ENCODE data around the gene OR14A2.
"Not testable (repeated sequence)": the region's sequence is repeated elsewhere in the genome, so short reads cannot be mapped to it uniquely, and the experiment has no call there.

OR14A2 gene

DNA sequence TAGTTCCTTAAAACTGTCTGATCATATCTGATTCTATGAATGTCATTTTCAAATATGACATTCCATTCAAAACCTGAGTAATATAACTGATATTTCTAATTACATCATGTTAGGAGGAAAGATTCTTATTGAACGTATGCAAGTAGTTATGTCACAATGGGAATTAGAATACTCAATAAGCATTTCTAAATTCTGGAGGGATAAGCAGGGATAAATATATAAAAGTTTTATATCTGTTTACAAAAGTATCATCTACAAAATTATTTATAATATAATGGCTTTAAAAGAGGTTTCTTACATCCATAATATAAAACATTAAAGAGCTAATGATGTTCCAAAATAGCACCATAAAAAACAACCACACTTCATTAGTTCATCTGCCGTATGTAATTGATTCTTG lies at the start of gene OR14A2:
Gene OR14A2, minus strand, starts transcription at position 101 of the 400 bp plus-strand sequence.
- DNase-seq (ENCODE audit: low read depth), result no peak

DNA sequence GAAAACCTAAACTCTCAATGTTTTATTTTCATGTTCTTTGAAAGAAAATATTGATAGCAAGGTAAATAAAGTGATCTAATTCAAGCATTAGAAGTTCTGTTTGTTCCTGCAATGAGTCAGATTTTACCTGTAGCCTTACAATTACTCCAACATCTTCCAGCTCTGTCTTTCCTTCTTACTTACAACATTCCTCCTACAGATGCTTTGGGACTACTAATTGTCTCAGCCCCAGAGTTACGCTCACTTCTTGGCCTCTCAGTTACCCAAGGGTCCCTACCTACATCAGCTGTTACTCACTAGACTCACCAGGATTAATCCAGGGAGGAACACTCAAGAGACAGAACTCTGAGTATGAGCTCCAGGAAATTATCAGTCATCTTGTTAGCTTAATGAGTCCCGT lies 49.6 kb upstream of the OR14A2 start:
- DNase-seq (ENCODE audit: low read depth), result no peak

DNA sequence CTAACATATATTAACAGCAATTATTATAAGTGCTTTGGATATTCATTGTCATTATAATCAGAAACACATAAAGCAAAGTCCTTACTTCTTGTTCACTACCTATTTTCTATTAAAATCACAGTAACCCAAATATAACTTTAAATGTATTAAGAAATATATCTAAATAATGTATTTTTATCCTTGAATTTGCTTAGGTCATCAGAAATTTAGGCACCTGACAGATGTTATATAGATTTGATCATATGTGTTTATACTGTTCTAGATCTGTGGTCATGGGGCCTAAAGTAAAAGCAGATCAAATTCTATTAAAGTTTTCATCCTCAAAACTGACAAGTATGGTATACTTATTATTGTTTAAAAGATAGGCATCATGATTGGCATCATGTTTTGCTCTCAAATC lies 21.7 kb upstream of the OR14A2 start:
- no peak for DNase-seq (ENCODE audit: low read depth)

DNA sequence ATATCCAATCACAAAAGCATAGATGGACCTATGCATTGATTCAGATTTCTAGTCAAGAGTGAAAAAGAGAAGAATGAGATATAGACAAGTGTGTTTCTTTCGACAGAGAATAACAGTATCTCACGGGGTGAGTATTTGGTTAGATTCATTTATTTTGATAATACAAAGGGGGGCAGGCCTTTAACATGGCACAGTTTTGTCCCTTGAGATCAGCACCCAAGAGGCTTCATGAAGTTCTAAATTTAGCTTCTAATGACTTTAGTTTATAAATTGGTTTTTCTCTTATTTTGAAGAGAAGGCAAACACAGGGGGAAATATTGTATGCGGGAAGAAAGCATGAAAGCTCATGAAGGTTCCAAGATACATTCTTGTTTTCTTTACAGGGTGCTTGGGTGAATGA lies 12.5 kb upstream of the OR14A2 start, which contains the start of gene OR1C1:
Gene OR1C1, minus strand, starts transcription at position 101 of the 400 bp plus-strand sequence. CDS start 2,150 bp downstream, outside the sequence.
- no peak for DNase-seq (ENCODE audit: low read depth)

DNA sequence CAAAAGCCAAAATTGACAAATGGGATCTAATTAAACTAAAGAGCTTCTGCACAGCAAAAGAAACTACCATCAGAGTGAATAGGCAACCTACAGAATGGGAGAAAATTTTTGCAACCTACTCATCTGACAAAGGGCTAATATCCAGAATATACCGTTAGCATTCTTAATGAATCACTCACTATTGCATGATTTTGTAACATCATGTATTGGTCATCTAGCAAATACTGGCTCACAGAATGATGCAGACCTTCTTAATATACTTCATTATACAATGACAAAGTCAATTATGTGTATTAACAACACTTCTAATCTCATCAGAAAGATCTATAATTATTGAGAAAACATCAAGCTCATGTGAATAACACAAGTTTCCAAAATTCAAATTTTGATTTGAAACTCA lies 6.4 kb upstream of the OR14A2 start:
- DNase-seq (ENCODE audit: low read depth), result not testable (repeated sequence)

DNA sequence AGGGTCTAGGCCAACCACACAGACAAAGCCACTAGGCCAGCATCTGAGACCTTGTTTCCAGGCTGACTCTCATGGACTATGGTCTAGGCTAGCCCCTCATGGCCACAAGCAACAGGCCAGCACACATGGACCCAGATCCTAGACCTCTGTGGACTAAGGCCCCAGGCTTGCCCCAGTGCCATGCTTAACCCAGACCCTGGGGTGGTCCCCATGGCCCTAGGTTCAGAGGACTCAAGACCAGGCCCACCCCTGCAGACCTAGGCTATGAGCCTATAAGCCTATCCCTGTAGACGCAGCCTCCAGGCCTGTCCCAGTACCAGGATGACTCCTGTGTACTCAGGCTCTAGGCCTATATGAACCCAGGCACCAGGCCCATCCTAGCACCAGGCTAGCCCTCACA lies 1.9 kb upstream of the OR14A2 start:
- DNase-seq (ENCODE audit: low read depth), result no peak

DNA sequence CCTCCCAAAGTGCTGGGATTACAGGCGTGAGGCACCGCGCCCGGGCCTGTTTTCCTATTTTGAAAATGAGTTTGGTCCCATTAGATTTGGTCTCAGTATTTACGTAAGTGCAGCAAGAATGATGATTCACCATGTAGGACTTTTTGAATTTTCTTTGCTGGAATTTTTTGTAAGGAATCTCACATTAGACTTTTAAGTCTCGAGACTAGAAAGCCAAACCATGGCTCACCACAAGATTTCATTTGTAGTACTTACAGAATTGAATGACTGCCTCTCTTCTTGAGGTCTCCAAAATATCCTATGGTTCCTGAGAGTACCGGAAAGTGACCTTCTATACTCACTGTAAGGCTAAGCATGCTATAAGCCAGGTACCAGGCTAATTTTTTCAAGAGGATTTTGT lies 325 bp downstream of the OR14A2 start:
- no peak for DNase-seq (ENCODE audit: low read depth)

DNA sequence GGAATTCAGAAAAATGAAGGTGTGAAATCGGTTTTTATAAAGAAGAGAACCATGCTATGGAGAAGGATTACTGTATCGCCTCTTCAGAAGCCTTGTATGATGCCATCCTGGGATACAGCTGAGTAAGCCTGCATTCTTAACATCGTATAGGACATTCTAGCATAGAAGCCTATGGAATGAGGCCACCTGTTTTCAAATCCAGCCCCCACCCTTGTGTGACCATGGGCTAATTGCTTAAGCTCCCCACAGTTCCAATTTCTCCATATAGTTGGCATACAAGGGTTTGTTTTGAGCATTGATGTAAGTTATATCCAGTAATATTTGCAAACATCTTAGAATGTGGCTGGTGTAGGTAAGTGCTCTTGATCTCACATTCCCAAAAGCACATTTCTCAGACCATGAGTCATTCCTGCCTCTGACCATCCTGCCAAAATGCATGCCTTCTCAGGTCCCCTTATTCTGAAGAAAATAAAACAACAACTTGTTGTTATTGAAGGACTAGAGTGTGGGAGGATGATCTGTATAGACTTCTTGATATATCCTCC lies 1.5 kb downstream of the OR14A2 start:
- no peak for DNase-seq (ENCODE audit: low read depth)

DNA sequence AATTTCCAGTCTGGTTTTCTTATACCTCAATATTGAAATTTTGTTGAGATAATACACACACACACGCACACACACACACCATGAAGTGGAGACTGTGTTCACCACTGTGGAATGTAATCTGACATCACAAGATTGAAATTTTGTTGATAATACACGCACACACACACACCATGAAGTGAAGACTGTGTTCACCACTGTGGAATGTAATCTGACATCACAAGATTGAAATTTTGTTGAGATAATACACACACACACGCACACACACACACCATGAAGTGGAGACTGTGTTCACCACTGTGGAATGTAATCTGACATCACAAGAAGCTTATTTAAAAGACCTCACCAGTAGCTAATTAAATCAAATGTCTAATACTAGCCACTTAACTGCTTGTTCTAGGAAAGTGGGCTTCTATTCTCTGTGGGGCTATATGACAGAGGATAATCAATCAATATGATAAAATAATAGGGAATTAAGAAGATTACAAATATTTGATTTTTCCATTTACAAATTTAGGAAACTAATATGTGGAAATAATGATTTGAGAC lies 5.7 kb downstream of the OR14A2 start:
- DNase-seq (ENCODE audit: low read depth), result not testable (repeated sequence)

DNA sequence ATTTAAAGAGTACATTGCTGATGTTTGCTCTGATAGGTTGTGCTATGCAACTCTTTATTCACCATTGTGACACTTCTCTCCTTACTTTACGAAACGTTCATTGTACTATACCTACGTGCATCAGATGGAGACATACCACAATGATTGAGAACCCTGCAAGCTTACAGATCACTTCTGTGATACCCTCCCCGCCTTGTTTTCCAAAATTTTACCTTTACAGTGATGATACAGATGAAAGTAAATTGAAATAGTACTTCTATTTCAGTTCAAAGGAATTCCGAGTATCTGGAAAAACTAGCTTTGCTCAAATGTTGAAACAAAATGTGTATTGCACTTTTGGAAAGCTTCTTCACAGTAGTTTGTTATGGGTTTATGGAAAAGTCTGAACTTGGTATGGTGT lies 6.2 kb downstream of the OR14A2 start:
- no peak for DNase-seq (ENCODE audit: low read depth)

DNA sequence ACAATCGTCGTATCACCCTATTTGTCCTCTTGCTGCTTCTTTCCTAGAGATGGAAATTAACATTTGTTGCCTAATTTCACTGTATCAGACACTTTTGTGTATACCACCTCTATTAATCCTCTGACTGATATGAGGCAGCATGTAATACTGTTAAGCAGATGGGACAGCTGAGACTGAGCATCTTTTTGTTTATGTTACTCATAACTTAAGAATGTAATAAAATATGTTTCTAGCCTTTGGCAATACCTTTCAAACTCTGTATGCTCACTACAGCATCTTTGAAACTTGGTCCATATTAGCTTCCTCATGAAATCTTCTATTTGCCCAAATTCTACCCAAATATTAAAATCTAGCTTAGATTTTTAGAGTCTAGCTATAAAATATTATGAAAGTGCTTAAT lies 7.2 kb downstream of the OR14A2 start:
- DNase-seq (ENCODE audit: low read depth), result no peak

DNA sequence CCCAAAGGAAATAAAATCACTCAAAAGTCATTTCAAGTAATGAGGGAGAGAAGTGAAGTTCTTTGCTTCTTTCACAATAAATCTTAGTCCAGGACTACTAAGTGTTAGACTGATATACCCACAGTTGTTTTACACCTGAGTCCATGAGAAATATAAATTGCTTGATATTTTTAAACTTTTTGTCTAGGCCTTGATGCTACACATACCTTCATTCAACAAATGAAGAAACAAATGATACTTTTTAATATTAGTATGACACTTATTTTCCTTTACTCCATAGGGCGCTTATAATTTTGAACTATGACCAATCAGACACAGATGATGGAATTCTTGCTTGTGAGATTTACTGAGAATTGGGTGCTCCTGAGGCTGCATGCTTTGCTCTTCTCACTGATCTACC lies 9.6 kb downstream of the OR14A2 start, which contains the start of gene OR14K1:
Gene OR14K1, plus strand, starts transcription at position 301 of the 400 bp plus-strand sequence. Its CDS starts 0 bp downstream, at position 301.
- no peak for DNase-seq (ENCODE audit: low read depth)

DNA sequence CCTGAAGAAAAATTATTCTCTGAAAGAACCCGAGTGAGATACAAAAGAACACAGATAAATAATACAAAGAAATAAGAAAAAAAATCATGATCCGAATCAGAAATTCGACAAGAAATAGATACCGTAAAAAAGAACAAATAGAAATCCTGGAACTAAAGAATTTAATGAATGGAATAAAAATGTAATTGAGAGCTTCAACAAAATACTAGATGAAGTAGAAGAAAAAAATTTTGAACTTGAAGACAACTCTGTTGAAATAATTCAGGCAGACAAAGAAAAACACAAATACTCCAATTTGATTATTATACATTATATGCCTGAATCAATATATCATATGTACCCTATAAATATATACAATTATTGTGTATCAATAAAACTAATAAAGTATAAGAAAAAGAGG lies 26.7 kb downstream of the OR14A2 start:
- no peak for DNase-seq (ENCODE audit: low read depth)

DNA sequence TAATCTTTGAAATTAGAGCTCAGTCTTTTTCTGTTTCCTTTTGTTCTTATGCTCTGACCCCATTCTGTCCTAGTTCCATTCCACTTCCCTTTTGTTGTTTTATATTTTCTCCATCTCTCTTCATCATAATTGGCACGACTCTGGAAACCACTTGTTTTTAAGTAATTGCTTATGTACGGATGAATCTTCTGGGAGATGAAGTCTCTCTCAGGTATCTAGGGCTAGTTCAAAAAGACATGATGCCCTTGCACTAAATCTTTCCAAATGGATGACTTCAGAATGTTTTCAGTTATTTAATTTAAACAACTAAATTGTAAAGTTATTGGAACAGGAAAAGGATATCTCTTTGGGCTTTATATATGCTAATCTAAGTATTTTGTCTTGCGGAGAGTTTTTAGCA lies 31.4 kb downstream of the OR14A2 start, which contains the start of gene OR6F1:
Gene OR6F1, minus strand, starts transcription at position 101 of the 400 bp plus-strand sequence. CDS start 3,891 bp downstream, outside the sequence.
- DNase-seq (ENCODE audit: low read depth), result no peak

DNA sequence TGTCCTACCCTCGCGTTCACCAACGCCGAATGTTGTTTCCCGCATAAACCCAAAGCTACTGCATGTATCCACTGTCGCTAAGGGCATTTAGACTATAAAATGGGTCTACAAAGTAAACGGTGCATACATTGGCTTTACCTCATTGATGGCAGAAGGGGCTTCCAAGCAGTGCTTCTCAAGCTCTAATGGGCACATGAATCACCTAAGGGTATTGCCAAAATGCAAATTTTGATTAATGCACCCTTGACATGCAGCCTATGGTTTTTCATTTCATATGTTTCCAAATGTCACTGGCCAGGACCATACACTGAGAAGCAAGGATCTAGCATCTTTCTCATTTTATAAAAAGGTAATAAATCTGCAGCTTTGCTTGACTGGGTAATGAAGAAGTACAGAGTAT lies 34.2 kb downstream of the OR14A2 start:
- no peak for DNase-seq (ENCODE audit: low read depth)

DNA sequence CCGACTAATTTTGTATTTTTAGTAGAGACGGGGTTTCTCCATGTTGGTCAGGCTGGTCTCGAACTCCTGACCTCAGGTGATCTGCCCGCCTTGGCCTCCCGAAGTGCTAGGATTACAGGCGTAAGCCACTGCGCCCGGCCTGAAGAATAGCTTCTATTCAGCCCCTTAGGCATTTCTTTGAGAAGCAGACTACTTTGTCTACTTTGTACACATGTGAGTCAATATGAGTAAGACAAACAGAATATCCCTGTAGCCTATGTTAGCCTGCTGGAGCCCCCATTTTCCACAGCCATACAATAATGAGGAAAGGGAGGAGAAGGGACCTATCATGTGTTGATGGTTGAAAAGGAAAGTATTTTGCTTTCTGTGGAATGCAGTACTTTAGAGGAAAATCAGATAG lies 37.3 kb downstream of the OR14A2 start:
- not testable (repeated sequence) for DNase-seq (ENCODE audit: low read depth)

DNA sequence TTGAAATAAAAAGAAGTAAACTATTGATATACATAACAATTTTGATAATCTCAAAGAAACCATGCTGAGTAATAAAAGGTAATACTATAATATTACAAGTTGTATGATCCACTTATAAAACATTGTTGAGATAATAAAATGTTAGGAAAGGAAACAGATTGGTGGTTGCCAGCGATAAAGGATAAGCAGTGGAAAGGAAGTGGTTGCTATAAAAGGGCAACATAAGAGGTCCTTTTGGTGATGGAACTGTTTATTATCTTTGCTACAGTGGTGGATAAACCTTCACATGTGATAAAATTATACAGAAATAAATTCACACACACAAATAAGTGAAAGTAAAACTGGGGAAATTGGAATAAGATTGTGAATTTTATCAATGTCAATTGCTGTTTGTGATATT lies 46.6 kb downstream of the OR14A2 start:
- no peak for DNase-seq (ENCODE audit: low read depth)

DNA sequence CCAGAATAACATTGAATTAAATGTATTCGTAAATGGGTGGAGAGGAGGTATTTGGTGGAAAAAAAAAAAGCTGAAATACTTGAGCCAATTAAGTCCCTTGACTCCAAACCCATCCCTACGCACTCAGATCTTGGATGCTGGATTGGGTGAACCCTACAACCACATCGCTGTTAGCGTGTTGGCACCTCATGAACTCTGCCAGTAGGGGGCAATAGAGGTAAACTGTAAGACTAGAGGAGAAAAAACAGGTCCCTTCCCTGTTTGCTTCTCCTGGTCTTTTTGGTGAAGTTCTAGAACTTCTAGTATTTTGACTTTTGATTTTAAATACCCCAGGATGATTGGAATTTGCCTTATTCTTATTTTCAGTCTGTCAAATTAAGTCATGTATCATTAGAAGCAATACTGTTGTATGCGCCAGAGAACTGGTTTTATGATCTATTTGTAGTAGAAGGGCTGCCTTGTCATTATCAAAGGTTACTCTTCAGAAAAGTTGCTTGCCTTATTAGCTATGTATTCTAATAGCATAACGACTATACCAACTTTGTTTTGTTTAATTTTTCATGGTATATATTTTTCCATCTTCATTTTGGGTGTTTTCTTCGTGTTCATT lies 66.5 kb downstream of the OR14A2 start:
- DNase-seq (ENCODE audit: low read depth), result peak; percentile 6

DNA sequence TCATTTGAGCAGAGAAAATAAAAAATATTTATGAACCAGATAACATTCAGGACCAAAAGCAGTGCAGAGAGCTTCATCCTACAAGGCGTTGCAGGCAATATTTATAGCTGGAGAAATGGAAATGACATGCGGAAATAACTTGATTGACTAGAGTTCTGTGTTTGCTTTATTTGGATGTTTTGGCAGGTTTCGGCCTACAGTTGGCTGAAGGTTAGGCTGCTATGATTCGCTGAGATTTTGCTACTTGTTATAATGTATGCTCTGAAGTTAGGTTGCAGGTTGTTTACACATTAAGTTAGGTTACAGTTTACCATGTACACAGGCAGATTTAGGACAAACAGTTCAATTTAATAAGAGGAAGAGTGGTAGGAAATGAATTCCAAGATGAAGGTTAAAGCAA lies 67.8 kb downstream of the OR14A2 start:
- DNase-seq (ENCODE audit: low read depth), result no peak

DNA sequence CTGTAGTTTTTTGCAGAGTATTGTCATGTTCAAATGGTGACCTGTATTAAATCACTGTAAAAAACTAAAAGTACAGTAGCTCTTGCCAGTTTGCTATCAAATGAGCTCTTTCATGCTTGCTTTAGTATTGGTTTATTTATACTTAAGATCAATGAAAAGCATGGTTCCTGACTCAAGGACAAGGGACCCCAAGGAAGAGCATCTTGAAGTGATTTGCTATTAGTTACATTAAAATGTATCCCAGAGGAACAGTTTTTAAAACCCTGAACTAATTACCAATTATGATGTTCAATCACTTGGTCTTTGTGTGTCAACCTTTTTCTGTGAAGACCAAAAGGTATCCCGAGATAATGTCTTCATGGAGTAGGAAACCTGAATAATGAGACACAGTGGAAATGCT lies 68.3 kb downstream of the OR14A2 start, which contains the start of gene OR13G1:
Gene OR13G1, minus strand, starts transcription at position 101 of the 400 bp plus-strand sequence. CDS start 6,698 bp downstream, outside the sequence.
- DNase-seq (ENCODE audit: low read depth), result no peak
